H1 (cell line): ENCODE data around the gene CCDC169. TPM values are rescaled to one million over a fixed set of nuclear protein-coding genes. Genes with fewer than 3 reads are reported as not detected.

Experiments
- ATF3 ChIP-seq: IDR thresholded peaks from 2 replicates; pipeline ENCODE4 v1.6.1; 2011; ENCODE audit warnings: low read depth, mild to moderate bottlenecking, low read length; ENCODE audit not compliant: insufficient read depth
- BCL11A ChIP-seq, 2 experiments: IDR thresholded peaks; one replicate each; pipeline ENCODE4 v1.6.1; 2011; ENCODE audit warnings: low read depth in 2 of 2, low read length in 2 of 2, mild to moderate bottlenecking in 2 of 2
- CHD2 ChIP-seq: IDR thresholded peaks from 2 replicates; pipeline ENCODE4 v1.6.1; 2012; ENCODE audit warnings: low read length, improper control_type of control experiment
- CREB1 ChIP-seq: IDR thresholded peaks from 2 replicates; pipeline ENCODE4 v1.6.1; 2012; ENCODE audit warnings: inconsistent platforms
- CTCF ChIP-seq, 3 experiments: IDR thresholded peaks; 1 replicate in 2 of 3; 2 replicates in 1 of 3; pipeline versions ENCODE4 v1.5.1 to v1.6.1; 2011; ENCODE audit warnings: low read length in 3 of 3, mild to moderate bottlenecking in 3 of 3, inconsistent platforms in 2 of 3, low read depth in 1 of 3, moderate library complexity in 1 of 3; ENCODE audit not compliant: insufficient read depth in 1 of 3; ENCODE audit errors: control extremely low read depth in 1 of 3
- EP300 ChIP-seq, 2 experiments: IDR thresholded peaks; 1 replicate in 1 of 2; 2 replicates in 1 of 2; pipeline ENCODE4 v1.6.1; 2011 to 2012; ENCODE audit warnings: low read depth in 2 of 2, low read length in 2 of 2, mild to moderate bottlenecking in 2 of 2, borderline replicate concordance in 1 of 2, inconsistent platforms in 1 of 2, moderate library complexity in 1 of 2
- EZH2 ChIP-seq: fragments of 200-600 bp; sonication (generic); IDR thresholded peaks from 2 replicates; pipeline ENCODE4 v1.7.1; 2012; ENCODE audit warnings: low read depth, mild to moderate bottlenecking, moderate library complexity, low read length, inconsistent platforms; ENCODE audit not compliant: severe bottlenecking
- FOSL1 ChIP-seq: IDR thresholded peaks from 2 replicates; pipeline ENCODE4 v1.6.1; 2011; ENCODE audit warnings: mild to moderate bottlenecking, low read depth, low read length, moderate library complexity; ENCODE audit not compliant: insufficient read depth
- JUN ChIP-seq: IDR thresholded peaks from 2 replicates; pipeline ENCODE4 v1.6.1; 2011; ENCODE audit warnings: low read depth, mild to moderate bottlenecking, improper control_type of control experiment, low read length
- JUND ChIP-seq: IDR thresholded peaks from 2 replicates; pipeline ENCODE4 v1.6.1; 2011; ENCODE audit warnings: mild to moderate bottlenecking, improper control_type of control experiment, low read length
- KDM5A ChIP-seq: fragments of 200-600 bp; IDR thresholded peaks from 2 replicates; pipeline ENCODE4 v1.7.1; 2012; ENCODE audit warnings: mild to moderate bottlenecking, low read length, inconsistent platforms, mixed read lengths
- NRF1 ChIP-seq: IDR thresholded peaks from 2 replicates; pipeline ENCODE4 v1.6.1; 2011; ENCODE audit warnings: mild to moderate bottlenecking, low read depth, low read length, improper control_type of control experiment
- PHF8 ChIP-seq: fragments of 200-600 bp; sonication (generic); conservative IDR thresholded peaks from 2 replicates; pipeline ENCODE4 v1.7.1; 2012; ENCODE audit warnings: low read depth, mild to moderate bottlenecking, inconsistent platforms, low read length, moderate library complexity
- RBBP5 ChIP-seq: IDR thresholded peaks from 2 replicates; pipeline ENCODE4 v1.7.1; 2012; ENCODE audit warnings: low read depth, mild to moderate bottlenecking, inconsistent platforms, low read length, moderate library complexity, borderline replicate concordance
- SIX5 ChIP-seq: IDR thresholded peaks from 2 replicates; pipeline ENCODE4 v1.6.1; 2011; ENCODE audit warnings: mild to moderate bottlenecking, low read depth, low read length
- SP4 ChIP-seq: IDR thresholded peaks from 2 replicates; pipeline ENCODE4 v1.6.1; 2012; ENCODE audit warnings: low read length, inconsistent platforms
- SRF ChIP-seq: IDR thresholded peaks from 2 replicates; pipeline ENCODE4 v1.6.1; 2011; ENCODE audit warnings: mild to moderate bottlenecking, low read depth, low read length, moderate library complexity
- SUZ12 ChIP-seq: fragments of 200-600 bp; sonication (generic); IDR thresholded peaks from 2 replicates; pipeline ENCODE4 v1.6.1; 2012; ENCODE audit warnings: mild to moderate bottlenecking, inconsistent platforms, low read length, moderate library complexity, mixed read lengths
- TAF1 ChIP-seq: IDR thresholded peaks from 2 replicates; pipeline ENCODE4 v1.6.1; 2011; ENCODE audit warnings: mild to moderate bottlenecking, low read depth, low read length
- TAF7 ChIP-seq: optimal IDR thresholded peaks from 2 replicates; pipeline ENCODE3; 2011; ENCODE audit warnings: low read depth, mild to moderate bottlenecking, inconsistent platforms, low read length, moderate library complexity, borderline replicate concordance
- ZNF274 ChIP-seq: IDR thresholded peaks from 2 replicates; pipeline ENCODE4 v1.7.0; 2012; ENCODE audit warnings: low read length, borderline replicate concordance; ENCODE audit errors: extremely low read depth
- polyA plus RNA-seq, 7 experiments: library from polyadenylated mRNA; depleted of rRNA in 3 of 7; stranded (reverse) in 5 of 7; unstranded in 2 of 7; fragments of >200 nt in 5 of 7; fragments of 200-250 nt in 2 of 7; gene quantifications; 1 replicate in 5 of 7; 2 replicates in 1 of 7; 4 replicates in 1 of 7; pipeline versions ENCODE4 v1.2.1 to v1.2.3, GENCODE V29; 2011 to 2013; ENCODE audit warnings: missing spikeins in 2 of 7, mixed read lengths in 2 of 7
- total RNA-seq: library from RNA; stranded (reverse); fragmentation: NEBNext Ultra II Directional; extraction: Animal tissue kit (Norgen Biotek cat#: 25700); gene quantifications from 2 replicates; pipeline ENCODE4 v1.2.1, GENCODE V29; 2021

CCDC169 gene
- total and polyA plus RNA-seq, 2 of the 8 experiments (the other 6 are each of a cell fraction or from before 2014, with no cell fraction given): 7.2 to 44.0 TPM

GRCh38 chr13:36346222-36347083 lies 48.8 kb upstream of the CCDC169 start, which contains the start of gene SPART (continued):
- TF ChIP-seq ZNF274 (no peak), CTCF (IDR thresholded peaks at IDR 0.05; ENCODE audit: control extremely low read depth in 1 of 3, insufficient read depth in 1 of 3, low read depth in 1 of 3, low read length in 3 of 3) (peak; percentile 87 to 96 (median 89)), SIX5 (no peak), CHD2 (0 out of 2 replicates have a peak, but pooled peaks have one; percentile 20), NRF1 (peak; percentile 37), JUN (no peak), EP300 (IDR thresholded peaks at IDR 0.05; ENCODE audit: borderline replicate concordance in 1 of 2, low read depth in 2 of 2, low read length in 2 of 2) (no peak), JUND (no peak), TAF7 (no peak), RBBP5 (peak; percentile 97), SRF (no peak), BCL11A (IDR thresholded peaks at IDR 0.05; ENCODE audit: low read depth in 2 of 2, low read length in 2 of 2) (no peak), PHF8 (peak; percentile 69), EZH2 (no peak), CREB1 (no peak; the same call in 1 of the 2 replicates), FOSL1 (no peak), ATF3 (no peak), SUZ12 (no peak), KDM5A (no peak), SP4 (no peak), TAF1 (peak; percentile 14)
